Hepatocyte (in vitro differentiated cells): Measurements from ENCODE around the gene MBP. TPM values are rescaled to one million over a fixed set of nuclear protein-coding genes. Genes with fewer than 3 reads are reported as not detected.

ENCODE experiments used
- DNase-seq: peaks from one replicate; pipeline ENCODE4 v3.0.0-alpha.2; 2016; ENCODE audit warnings: low spot score
- H2AFZ ChIP-seq: fragments of 200-600 bp; sonication (generic); 2 replicates; pipeline ENCODE4 v1.6.0; 2016; ENCODE audit warnings: antibody characterized with exemption, mild to moderate bottlenecking
- H3K27ac ChIP-seq: fragments of 200-600 bp; sonication (generic); 2 replicates; pipeline ENCODE4 v1.5.1; 2016; ENCODE audit warnings: mild to moderate bottlenecking
- H3K27me3 ChIP-seq: fragments of 200-600 bp; sonication (generic); 2 replicates; pipeline ENCODE4 v1.6.1; 2016
- H3K36me3 ChIP-seq: fragments of 200-600 bp; sonication (generic); replicated peaks from 2 replicates; pipeline ENCODE4 v1.5.1; 2016; ENCODE audit warnings: low read depth; ENCODE audit not compliant: insufficient read depth
- H3K4me1 ChIP-seq: fragments of 200-600 bp; sonication (generic); 2 replicates; pipeline ENCODE4 v1.5.1; 2016; ENCODE audit warnings: mild to moderate bottlenecking, moderate library complexity; ENCODE audit not compliant: insufficient read depth
- H3K4me2 ChIP-seq: fragments of 200-600 bp; sonication (generic); 2 replicates; pipeline ENCODE4 v1.6.0; 2016
- H3K4me3 ChIP-seq: fragments of 200-600 bp; sonication (generic); 2 replicates; pipeline ENCODE4 v1.5.1; 2016; ENCODE audit warnings: mild to moderate bottlenecking
- H3K79me2 ChIP-seq: fragments of 200-600 bp; sonication (generic); 2 replicates; pipeline ENCODE4 v1.6.0; 2017; ENCODE audit warnings: mild to moderate bottlenecking
- H3K9me2 ChIP-seq: fragments of 200-600 bp; sonication (generic); replicated peaks from 2 replicates; pipeline ENCODE4 v1.6.0; 2017; ENCODE audit warnings: mild to moderate bottlenecking; ENCODE audit not compliant: insufficient read depth
- H3K9me3 ChIP-seq: fragments of 200-600 bp; sonication (generic); 2 replicates; pipeline ENCODE4 v1.5.1; 2016; ENCODE audit warnings: low read depth, mild to moderate bottlenecking
- H4K20me1 ChIP-seq: fragments of 200-600 bp; sonication (generic); 2 replicates; pipeline ENCODE4 v1.6.0; 2016; ENCODE audit warnings: mild to moderate bottlenecking; ENCODE audit not compliant: insufficient read depth, poor library complexity, severe bottlenecking
- CTCF ChIP-seq: fragments of 200-600 bp; sonication (generic); IDR thresholded peaks from 2 replicates; pipeline ENCODE4 v1.5.1; 2016; ENCODE audit warnings: antibody characterized with exemption, mild to moderate bottlenecking; ENCODE audit not compliant: poor library complexity
- EZH2 ChIP-seq: fragments of 200-600 bp; sonication (generic); IDR thresholded peaks from 2 replicates; pipeline ENCODE4 v1.6.1; 2016; ENCODE audit warnings: antibody characterized with exemption, mild to moderate bottlenecking, borderline replicate concordance
- EZH2phosphoT487 ChIP-seq: fragments of 200-600 bp; sonication (generic); IDR thresholded peaks from one replicate; pipeline ENCODE4 v1.6.1; 2018; ENCODE audit warnings: antibody characterized with exemption, mild to moderate bottlenecking, low read depth, moderate library complexity; ENCODE audit not compliant: unreplicated experiment, severe bottlenecking
- WGBS: methylation state at CpG from one replicate; pipeline ENCODE4 v1.1.6; 2016; ENCODE audit warnings: low lambda C conversion rate; ENCODE audit errors: missing lambda C conversion rate; 5-methylcytosine and 5-hydroxymethylcytosine counted together
- polyA plus RNA-seq: library from polyadenylated mRNA; unstranded; fragments of >200 nt; fragmentation: Nextera tagmentation; extraction: Ambion mirVana; gene quantifications from 2 replicates; pipeline ENCODE4 v1.2.1, GENCODE V29; 2016
- total RNA-seq: library from RNA; depleted of rRNA; stranded (reverse); fragments of >200 nt; gene quantifications from 2 replicates; pipeline ENCODE4 v1.2.3, GENCODE V29; 2014

The MBP gene
- total and polyA plus RNA-seq, 2 experiments from 2014 or later, result 21.6 to 22.1 TPM

- H3K27me3 ChIP-seq, result no peaks in the 10 kb centered on the region
- no peaks in the 10 kb centered on the region for H3K4me1 ChIP-seq
- no peak for DNase-seq
- H3K9me2 ChIP-seq, result no peaks in the 10 kb centered on the region
- H3K27ac ChIP-seq, result no peak overlapping the region
- peaks cover 21% of the 10 kb centered on the region for H3K79me2 ChIP-seq
- H3K36me3 ChIP-seq, result peaks cover 4% of the 10 kb centered on the region
- no peak overlapping the region for H3K4me3 ChIP-seq
- TF ChIP-seq EZH2 (no peak), EZH2phosphoT487 (no peak), CTCF (no peak)
- H3K9me3 ChIP-seq, result no peaks in the 10 kb centered on the region
- no peak overlapping the region for H3K4me2 ChIP-seq
- no peaks in the 10 kb centered on the region for H4K20me1 ChIP-seq
- no peak overlapping the region for H2AFZ ChIP-seq
- WGBS, result 96% methylated on average over 2 of the region's 2 CpGs
Observed at GRCh38 chr18:76963936-76964335, 168.6 kb downstream of the MBP start.

DNA sequence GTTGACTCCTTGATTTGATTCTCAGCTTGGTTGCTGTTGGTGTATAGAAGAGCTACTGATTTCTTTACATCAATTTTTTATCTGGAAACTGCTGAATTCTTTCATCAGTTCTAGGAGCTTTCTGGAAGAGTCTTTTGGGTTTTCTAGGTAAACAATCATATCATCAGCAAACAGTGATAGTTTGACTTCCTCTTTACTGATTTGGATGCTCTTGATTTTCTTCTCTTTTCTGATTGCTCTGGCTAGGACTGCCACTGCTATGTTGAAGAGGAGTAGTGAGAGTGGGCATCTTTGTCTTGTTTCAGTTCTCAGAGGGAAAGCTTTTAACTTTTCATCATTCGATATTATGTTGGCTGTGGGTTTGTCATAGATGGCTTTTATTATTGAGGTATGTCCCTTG is 169.7 kb downstream of the MBP start:
- peaks cover 4% of the 10 kb centered on the region for H3K36me3 ChIP-seq
- H3K9me2 ChIP-seq, result no peaks in the 10 kb centered on the region
- no peak overlapping the region for H2AFZ ChIP-seq
- no peak overlapping the region for H3K4me3 ChIP-seq
- DNase-seq, result no peak
- 90% methylated on average over 1 of the region's 1 CpG for WGBS
- no peaks in the 10 kb centered on the region for H3K9me3 ChIP-seq
- no peak overlapping the region for H3K4me2 ChIP-seq
- H3K27me3 ChIP-seq, result no peaks in the 10 kb centered on the region
- H3K79me2 ChIP-seq, result peaks cover 21% of the 10 kb centered on the region
- H3K27ac ChIP-seq, result no peak overlapping the region
- TF ChIP-seq EZH2, result no peak
- no peak for TF ChIP-seq EZH2phosphoT487
- no peak for TF ChIP-seq CTCF
- H4K20me1 ChIP-seq, result no peaks in the 10 kb centered on the region
- H3K4me1 ChIP-seq, result no peaks in the 10 kb centered on the region

DNA sequence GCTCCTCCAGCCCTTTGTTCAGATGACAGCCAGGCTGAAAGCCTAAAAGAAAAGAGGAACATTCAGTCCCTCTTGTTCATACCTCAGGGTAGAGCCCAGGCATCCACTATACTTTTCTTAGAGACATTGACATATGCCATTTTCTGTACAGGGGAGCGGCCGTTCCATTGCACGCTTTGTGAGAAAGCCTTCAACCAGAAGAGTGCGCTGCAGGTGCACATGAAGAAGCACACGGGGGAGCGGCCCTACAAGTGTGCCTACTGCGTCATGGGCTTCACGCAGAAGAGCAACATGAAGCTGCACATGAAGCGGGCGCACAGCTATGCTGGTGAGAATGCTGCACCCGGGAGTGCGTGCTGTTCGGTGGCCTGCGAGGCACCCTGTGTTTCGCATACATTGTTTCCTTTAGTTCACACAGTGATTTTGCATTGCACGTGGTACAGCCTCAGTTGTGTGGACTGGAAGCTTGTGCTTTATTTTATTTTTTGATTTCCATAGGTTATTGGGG is 172.0 kb downstream of the MBP start:
- Histone ChIP-seq H3K4me2 (no peak overlapping the region), H4K20me1 (no peaks in the 10 kb centered on the region), H3K4me3 (no peak overlapping the region), H3K27ac (no peak overlapping the region), H3K9me2 (no peaks in the 10 kb centered on the region), H3K9me3 (no peaks in the 10 kb centered on the region), H3K36me3 (peaks cover 4% of the 10 kb centered on the region), H3K4me1 (no peaks in the 10 kb centered on the region), H3K79me2 (peaks cover 9% of the 10 kb centered on the region), H3K27me3 (no peaks in the 10 kb centered on the region), H2AFZ (no peak overlapping the region)
- no peak for TF ChIP-seq CTCF
- no peak for TF ChIP-seq EZH2phosphoT487
- TF ChIP-seq EZH2, result no peak
- DNase-seq, result no peak
- WGBS, result 97% methylated on average over 16 of the region's 16 CpGs

DNA sequence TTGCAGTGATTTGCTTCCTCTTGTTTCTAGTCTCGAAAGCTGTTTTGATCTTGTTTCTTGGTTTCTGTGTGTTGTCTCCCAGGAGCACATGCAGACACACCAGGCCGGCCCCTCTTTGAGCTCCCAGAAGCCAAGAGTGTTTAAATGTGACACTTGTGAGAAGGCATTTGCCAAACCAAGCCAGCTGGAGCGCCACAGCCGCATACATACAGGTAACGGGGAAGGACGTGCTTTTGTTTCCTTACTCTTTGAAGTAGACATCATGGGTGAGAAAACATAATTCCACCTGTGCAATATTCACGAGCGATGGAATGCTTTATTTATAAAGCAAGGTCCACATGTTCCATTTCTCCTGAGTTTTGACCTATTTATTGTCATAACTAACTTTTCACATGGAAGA is 173.0 kb downstream of the MBP start:
- 94% methylated on average over 8 of the region's 8 CpGs for WGBS
- Histone ChIP-seq H3K4me2 (no peak overlapping the region), H2AFZ (no peak overlapping the region), H3K4me1 (no peaks in the 10 kb centered on the region), H3K27ac (no peak overlapping the region), H3K9me3 (no peaks in the 10 kb centered on the region), H3K4me3 (no peak overlapping the region), H3K27me3 (no peaks in the 10 kb centered on the region), H3K36me3 (peaks cover 4% of the 10 kb centered on the region), H3K9me2 (no peaks in the 10 kb centered on the region), H4K20me1 (no peaks in the 10 kb centered on the region), H3K79me2 (peaks cover 4% of the 10 kb centered on the region)
- TF ChIP-seq EZH2phosphoT487 (no peak), CTCF (no peak)
- DNase-seq, result no peak
